Keratinocyte (primary cell): ENCODE results near the gene RAI2.

ENCODE experiments used
- EZH2 ChIP-seq: IDR thresholded peaks from one replicate; pipeline ENCODE4 v1.6.1; 2012; ENCODE audit warnings: inconsistent platforms, mild to moderate bottlenecking, low read length, moderate library complexity
- TF ChIP-seq, protein P1 (sequence below), 3 experiments: IDR thresholded peaks in 1 of 3; conservative IDR thresholded peaks in 1 of 3; optimal IDR thresholded peaks in 1 of 3; 2 replicates in 2 of 3; 3 replicates in 1 of 3; pipeline versions ENCODE3 to v1.5.1; 2011; ENCODE audit warnings: low read length in 3 of 3, mild to moderate bottlenecking in 3 of 3, moderate library complexity in 2 of 3, control low read depth in 1 of 3, inconsistent platforms in 1 of 3; ENCODE audit not compliant: insufficient read depth in 2 of 3; ENCODE audit errors: extremely low read depth in 1 of 3

DNA sequence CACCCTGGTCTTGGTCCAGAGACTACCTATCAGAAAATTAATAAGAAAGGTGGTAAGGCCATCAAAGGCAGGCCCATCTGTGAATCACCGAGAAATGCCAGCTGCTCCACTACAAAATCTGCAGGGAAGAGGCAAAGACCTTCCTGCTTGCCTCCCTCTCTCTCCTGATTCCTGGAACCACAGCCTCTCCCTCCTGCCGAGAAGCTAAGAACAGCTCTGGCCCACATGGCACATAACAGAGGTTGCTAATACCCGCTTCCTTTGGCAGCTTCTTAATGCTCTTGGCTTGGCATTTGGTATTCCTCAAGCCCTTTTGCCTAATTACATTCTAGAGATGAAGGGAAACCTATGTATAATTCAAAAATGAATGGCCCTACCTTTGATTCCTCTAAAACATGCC is 32.9 kb downstream of the RAI2 start:
- TF ChIP-seq, protein P1, sequence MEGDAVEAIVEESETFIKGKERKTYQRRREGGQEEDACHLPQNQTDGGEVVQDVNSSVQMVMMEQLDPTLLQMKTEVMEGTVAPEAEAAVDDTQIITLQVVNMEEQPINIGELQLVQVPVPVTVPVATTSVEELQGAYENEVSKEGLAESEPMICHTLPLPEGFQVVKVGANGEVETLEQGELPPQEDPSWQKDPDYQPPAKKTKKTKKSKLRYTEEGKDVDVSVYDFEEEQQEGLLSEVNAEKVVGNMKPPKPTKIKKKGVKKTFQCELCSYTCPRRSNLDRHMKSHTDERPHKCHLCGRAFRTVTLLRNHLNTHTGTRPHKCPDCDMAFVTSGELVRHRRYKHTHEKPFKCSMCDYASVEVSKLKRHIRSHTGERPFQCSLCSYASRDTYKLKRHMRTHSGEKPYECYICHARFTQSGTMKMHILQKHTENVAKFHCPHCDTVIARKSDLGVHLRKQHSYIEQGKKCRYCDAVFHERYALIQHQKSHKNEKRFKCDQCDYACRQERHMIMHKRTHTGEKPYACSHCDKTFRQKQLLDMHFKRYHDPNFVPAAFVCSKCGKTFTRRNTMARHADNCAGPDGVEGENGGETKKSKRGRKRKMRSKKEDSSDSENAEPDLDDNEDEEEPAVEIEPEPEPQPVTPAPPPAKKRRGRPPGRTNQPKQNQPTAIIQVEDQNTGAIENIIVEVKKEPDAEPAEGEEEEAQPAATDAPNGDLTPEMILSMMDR (optimal IDR thresholded peaks at IDR 0.05 in 1 of 3, IDR thresholded peaks at IDR 0.05 in 1 of 3, conservative IDR thresholded peaks at IDR 0.05 in 1 of 3; ENCODE audit: extremely low read depth in 1 of 3, insufficient read depth in 2 of 3, low read length in 3 of 3): no peak
- TF ChIP-seq EZH2: no peak
